H1 (cell line): ENCODE results near the gene AP5S1. TPM values are rescaled to one million over a fixed set of nuclear protein-coding genes. Genes with fewer than 3 reads are reported as not detected.

Source experiments
- SP4 ChIP-seq: IDR thresholded peaks from 2 replicates; pipeline ENCODE4 v1.6.1; 2012; ENCODE audit warnings: low read length, inconsistent platforms
- polyA plus RNA-seq, 7 experiments: library from polyadenylated mRNA; depleted of rRNA in 3 of 7; stranded (reverse) in 5 of 7; unstranded in 2 of 7; fragments of >200 nt in 5 of 7; fragments of 200-250 nt in 2 of 7; gene quantifications; 1 replicate in 5 of 7; 2 replicates in 1 of 7; 4 replicates in 1 of 7; pipeline versions ENCODE4 v1.2.1 to v1.2.3, GENCODE V29; 2011 to 2013; ENCODE audit warnings: missing spikeins in 2 of 7, mixed read lengths in 2 of 7
- total RNA-seq: library from RNA; stranded (reverse); fragmentation: NEBNext Ultra II Directional; extraction: Animal tissue kit (Norgen Biotek cat#: 25700); gene quantifications from 2 replicates; pipeline ENCODE4 v1.2.1, GENCODE V29; 2021

The AP5S1 gene
- total and polyA plus RNA-seq, 2 of the 8 experiments (the other 6 are each of a cell fraction or from before 2014, with no cell fraction given): 3.3 to 3.7 TPM

DNA sequence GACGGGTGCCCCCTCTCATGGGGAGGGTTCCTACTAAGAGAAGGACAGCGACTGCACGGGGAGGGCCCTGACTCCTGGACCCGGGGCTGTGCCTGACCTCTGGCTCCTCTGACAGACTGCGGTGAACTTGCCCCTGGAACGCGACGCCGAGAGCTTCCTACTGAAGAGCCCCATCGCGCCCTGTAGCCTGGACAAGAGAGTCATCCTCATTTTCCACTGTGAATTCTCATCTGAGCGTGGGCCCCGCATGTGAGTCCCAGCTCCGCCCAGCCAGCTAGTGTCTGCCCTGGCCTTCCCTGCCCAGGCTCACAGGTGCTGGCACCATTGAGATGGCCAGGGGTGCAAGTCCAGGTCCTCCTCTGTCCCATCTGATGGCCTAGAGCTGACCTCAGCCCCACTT, 17.1 kb upstream of the AP5S1 start (continued):
- no peak for TF ChIP-seq SP4
